ENCODE data around the gene BEST4. TPM values are rescaled to one million over a fixed set of nuclear protein-coding genes. Genes with fewer than 3 reads are reported as not detected.

Gene BEST4
- total RNA-seq, 1 experiment from 2014 or later: 0.40 TPM

- no peak overlapping the region for H3K4me3 Mint-ChIP-seq (ENCODE audit: low read depth, unreplicated experiment)
- no peak overlapping the region for H3K27ac Mint-ChIP-seq (ENCODE audit: unreplicated experiment)
- peaks cover 46% of the 10 kb centered on the region for H3K36me3 Mint-ChIP-seq (ENCODE audit: insufficient read depth, unreplicated experiment)
- intact Hi-C loops (cut with micrococcal nuclease; ENCODE audit: unreplicated experiment): no loop called here
- H3K27me3 Mint-ChIP-seq (ENCODE audit: unreplicated experiment): no peaks in the 10 kb centered on the region
- TF ChIP-seq CTCF (IDR thresholded peaks at IDR 0.05; ENCODE audit: unreplicated experiment): no peak
- no peak for DNase-seq
- H3K4me1 Mint-ChIP-seq (ENCODE audit: low read depth, unreplicated experiment): no peaks in the 10 kb centered on the region
- CTCF ChIA-PET: interaction anchor here (0.7 kb wide), 1 partner anchor 15 kb away, joined by 3 read pairs; no protein-coding TSS in a partner anchor
- no TSS peak for BruUV-seq (replicated peaks)
- H3K9me3 Mint-ChIP-seq (ENCODE audit: low read depth, unreplicated experiment): no peaks in the 10 kb centered on the region
These were observed 28.9 kb downstream of the BEST4 start for GRCh38 chr1:44759077-44759476.

GRCh38 chr1:44757420-44757819 lies 30.6 kb downstream of the BEST4 start:
- TF ChIP-seq CTCF (IDR thresholded peaks at IDR 0.05; ENCODE audit: unreplicated experiment): no peak
- no peak overlapping the region for H3K27ac Mint-ChIP-seq (ENCODE audit: unreplicated experiment)
- intact Hi-C loops (cut with micrococcal nuclease; ENCODE audit: unreplicated experiment): no loop called here
- DNase-seq: no peak
- H3K36me3 Mint-ChIP-seq (ENCODE audit: insufficient read depth, unreplicated experiment): peaks cover 48% of the 10 kb centered on the region
- no peak overlapping the region for H3K4me3 Mint-ChIP-seq (ENCODE audit: low read depth, unreplicated experiment)
- CTCF ChIA-PET: no interaction called here
- BruUV-seq (replicated peaks): no TSS peak
- H3K4me1 Mint-ChIP-seq (ENCODE audit: low read depth, unreplicated experiment): no peaks in the 10 kb centered on the region
- no peaks in the 10 kb centered on the region for H3K9me3 Mint-ChIP-seq (ENCODE audit: low read depth, unreplicated experiment)
- H3K27me3 Mint-ChIP-seq (ENCODE audit: unreplicated experiment): no peaks in the 10 kb centered on the region

- H3K9me3 Mint-ChIP-seq (ENCODE audit: low read depth, unreplicated experiment): no peaks in the 10 kb centered on the region
- CTCF ChIA-PET: no interaction called here
- DNase-seq: no peak
- H3K4me3 Mint-ChIP-seq (ENCODE audit: low read depth, unreplicated experiment): no peak overlapping the region
- H3K36me3 Mint-ChIP-seq (ENCODE audit: insufficient read depth, unreplicated experiment): peaks cover 61% of the 10 kb centered on the region
- no TSS peak for BruUV-seq (replicated peaks)
- H3K4me1 Mint-ChIP-seq (ENCODE audit: low read depth, unreplicated experiment): peaks cover 4% of the 10 kb centered on the region
- no peak overlapping the region for H3K27ac Mint-ChIP-seq (ENCODE audit: unreplicated experiment)
- TF ChIP-seq CTCF (IDR thresholded peaks at IDR 0.05; ENCODE audit: unreplicated experiment): no peak
- intact Hi-C loops (cut with micrococcal nuclease; ENCODE audit: unreplicated experiment): no loop called here
- H3K27me3 Mint-ChIP-seq (ENCODE audit: unreplicated experiment): no peaks in the 10 kb centered on the region
These were observed 40.1 kb downstream of the BEST4 start for GRCh38 chr1:44747878-44748277.

- no peaks in the 10 kb centered on the region for H3K9me3 Mint-ChIP-seq (ENCODE audit: low read depth, unreplicated experiment)
- H3K27ac Mint-ChIP-seq (ENCODE audit: unreplicated experiment): no peak overlapping the region
- peaks cover 69% of the 10 kb centered on the region for H3K36me3 Mint-ChIP-seq (ENCODE audit: insufficient read depth, unreplicated experiment)
- no TSS peak for BruUV-seq (replicated peaks)
- H3K4me3 Mint-ChIP-seq (ENCODE audit: low read depth, unreplicated experiment): no peak overlapping the region
- peaks cover 10% of the 10 kb centered on the region for H3K4me1 Mint-ChIP-seq (ENCODE audit: low read depth, unreplicated experiment)
- no peak for DNase-seq
- intact Hi-C loops (cut with micrococcal nuclease; ENCODE audit: unreplicated experiment): no loop called here
- CTCF ChIA-PET: interaction anchor here (0.6 kb wide), 2 partner anchors 16 to 818 kb away, joined by 3 read pairs; no protein-coding TSS in a partner anchor
- TF ChIP-seq CTCF (IDR thresholded peaks at IDR 0.05; ENCODE audit: unreplicated experiment): no peak
- no peaks in the 10 kb centered on the region for H3K27me3 Mint-ChIP-seq (ENCODE audit: unreplicated experiment)
These were observed 44.8 kb downstream of the BEST4 start for GRCh38 chr1:44743211-44743610.

Measured in Calu3 (cell line).